Measurements from ENCODE around the gene RAPGEF1. TPM values are rescaled to one million over a fixed set of nuclear protein-coding genes. Genes with fewer than 3 reads are reported as not detected.

Gene RAPGEF1
- polyA plus RNA-seq, 2 of the 4 experiments (the other 2 are of a cell fraction), result 21.6 to 27.7 TPM

DNA sequence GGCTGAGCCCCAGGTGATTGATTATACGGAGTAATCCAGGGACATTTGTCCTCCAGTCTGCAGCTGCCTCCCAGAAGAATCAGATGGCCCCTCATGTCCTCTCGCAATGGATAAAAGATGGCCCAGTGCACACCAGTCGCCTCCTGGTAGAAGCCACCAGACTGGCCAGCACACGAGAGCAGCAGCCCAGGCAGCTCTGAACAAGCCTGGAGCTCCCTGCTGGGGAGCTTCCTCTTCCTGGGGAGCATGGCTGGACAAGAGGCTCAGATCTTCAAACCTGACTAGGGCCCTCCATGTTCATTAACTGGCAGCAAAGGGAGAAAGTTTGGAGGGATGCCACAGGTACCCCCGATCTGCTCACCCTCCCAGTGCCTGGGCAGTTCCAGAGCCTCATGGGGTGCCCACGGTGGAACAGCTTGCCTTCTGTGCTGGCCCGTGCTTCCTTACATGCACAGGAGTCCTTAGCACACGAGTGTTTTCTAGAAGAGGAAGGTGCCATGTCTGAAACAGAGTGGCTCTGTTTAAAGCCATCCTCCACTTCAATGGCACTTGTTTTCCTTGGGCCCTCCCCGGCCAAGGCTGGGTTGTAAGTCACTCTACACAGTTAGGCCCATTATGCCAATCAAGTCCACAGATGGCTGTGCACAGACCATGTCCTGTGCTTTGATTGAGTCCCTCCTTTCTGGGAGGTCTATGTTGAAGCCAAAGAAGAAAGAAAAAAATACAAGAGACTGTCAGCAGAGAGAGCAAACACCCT, 118.9 kb downstream of the RAPGEF1 start:
- H3K4me3 ChIP-seq, result no peak overlapping the region
- no peak overlapping the region for H3K27ac ChIP-seq
- no peaks in the 10 kb centered on the region for H3K9me3 ChIP-seq
- ATAC-seq, result no peak; a peak in 1 of 6 replicates
- no peaks in the 10 kb centered on the region for H3K4me1 ChIP-seq
- no peak overlapping the region for H3K4me2 ChIP-seq
- 91% methylated on average over 8 of the region's 9 CpGs for WGBS (ENCODE audit: missing lambda C conversion rate)
- ChIA-PET CTCF (interaction anchor here (0.7 to 4.3 kb wide), 7 partner anchors 9 to 284 kb away, joined by 3 to 22 read pairs (median 3); no protein-coding TSS in a partner anchor), POLR2A (no interaction called here)
- no peak for FAIRE-seq
- no peak for DNase-seq (ENCODE audit: low read depth in 1 of 2, low spot score in 1 of 2)
- TF ChIP-seq HDAC2 (IDR thresholded peaks at IDR 0.05), result no peak
- no peak for TF ChIP-seq HOXB13 (CRISPR knock-in tag; IDR thresholded peaks at IDR 0.05; ENCODE audit: low read depth)
- no peak for TF ChIP-seq TP53 (CRISPR knock-in tag; IDR thresholded peaks at IDR 0.05)
- TF ChIP-seq CBX8 (IDR thresholded peaks at IDR 0.05), result no peak
- no peak for TF ChIP-seq RFX5 (IDR thresholded peaks at IDR 0.05)
- no peak for TF ChIP-seq ZSCAN20 (CRISPR knock-in tag; IDR thresholded peaks at IDR 0.05)
- no peak for TF ChIP-seq POLR2AphosphoS2 (conservative IDR thresholded peaks at IDR 0.05; ENCODE audit: low read length)
- TF ChIP-seq EP300 (IDR thresholded peaks at IDR 0.05), result no peak
- no peak for TF ChIP-seq MYC (IDR thresholded peaks at IDR 0.05; ENCODE audit: borderline replicate concordance, low read length)
- no peak for TF ChIP-seq ZC3H11A (IDR thresholded peaks at IDR 0.05)
- no peak for TF ChIP-seq EHMT2 (IDR thresholded peaks at IDR 0.05; ENCODE audit: low read depth)
- TF ChIP-seq POLR2A (IDR thresholded peaks at IDR 0.05; ENCODE audit: low read length), result no peak
- no peak for TF ChIP-seq RARB (CRISPR knock-in tag; IDR thresholded peaks at IDR 0.05)
- TF ChIP-seq EHF (CRISPR knock-in tag; IDR thresholded peaks at IDR 0.05), result no peak
- TF ChIP-seq ESRRA (IDR thresholded peaks at IDR 0.05; ENCODE audit: borderline replicate concordance, low read length), result no peak
- no peak for TF ChIP-seq SREBF2 (IDR thresholded peaks at IDR 0.05)
- no peak for TF ChIP-seq NFE2L2 (conservative IDR thresholded peaks at IDR 0.05; ENCODE audit: low read length)
- no peak for TF ChIP-seq SMC3 (IDR thresholded peaks at IDR 0.05)
- no peak for TF ChIP-seq TFCP2L1 (CRISPR knock-in tag; IDR thresholded peaks at IDR 0.05)
- TF ChIP-seq CBX2 (IDR thresholded peaks at IDR 0.05; ENCODE audit: borderline replicate concordance, low read depth), result no peak

DNA sequence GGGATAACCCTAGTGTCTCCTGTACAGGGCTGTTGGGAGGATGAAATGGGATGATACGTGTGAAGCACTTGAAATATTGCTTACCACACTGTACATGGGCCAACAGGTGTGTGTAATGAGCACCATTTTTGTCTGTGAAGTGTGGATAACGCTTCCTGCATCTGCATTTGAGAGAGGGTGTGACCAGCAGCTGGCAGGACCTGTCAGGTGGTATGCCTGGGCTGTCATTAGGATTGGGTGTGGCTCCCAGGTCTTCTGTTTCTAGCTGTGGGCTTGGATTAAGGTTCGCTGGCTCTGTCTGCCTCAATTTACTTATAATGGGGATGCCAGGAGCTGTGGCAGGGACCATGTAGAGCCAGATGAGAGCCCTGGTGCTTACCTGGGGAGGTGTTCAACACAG, 120.2 kb downstream of the RAPGEF1 start:
- Histone ChIP-seq H3K9me3 (no peaks in the 10 kb centered on the region), H3K4me3 (no peak overlapping the region), H3K4me1 (no peaks in the 10 kb centered on the region), H3K27ac (no peak overlapping the region), H3K4me2 (no peak overlapping the region)
- TF ChIP-seq HOXB13 (CRISPR knock-in tag; IDR thresholded peaks at IDR 0.05; ENCODE audit: low read depth), result no peak
- no peak for TF ChIP-seq PHF8 (IDR thresholded peaks at IDR 0.05; ENCODE audit: borderline replicate concordance, low read depth)
- TF ChIP-seq EHF (CRISPR knock-in tag; IDR thresholded peaks at IDR 0.05), result no peak
- TF ChIP-seq KDM5A (IDR thresholded peaks at IDR 0.05), result no peak
- TF ChIP-seq, protein P1, sequence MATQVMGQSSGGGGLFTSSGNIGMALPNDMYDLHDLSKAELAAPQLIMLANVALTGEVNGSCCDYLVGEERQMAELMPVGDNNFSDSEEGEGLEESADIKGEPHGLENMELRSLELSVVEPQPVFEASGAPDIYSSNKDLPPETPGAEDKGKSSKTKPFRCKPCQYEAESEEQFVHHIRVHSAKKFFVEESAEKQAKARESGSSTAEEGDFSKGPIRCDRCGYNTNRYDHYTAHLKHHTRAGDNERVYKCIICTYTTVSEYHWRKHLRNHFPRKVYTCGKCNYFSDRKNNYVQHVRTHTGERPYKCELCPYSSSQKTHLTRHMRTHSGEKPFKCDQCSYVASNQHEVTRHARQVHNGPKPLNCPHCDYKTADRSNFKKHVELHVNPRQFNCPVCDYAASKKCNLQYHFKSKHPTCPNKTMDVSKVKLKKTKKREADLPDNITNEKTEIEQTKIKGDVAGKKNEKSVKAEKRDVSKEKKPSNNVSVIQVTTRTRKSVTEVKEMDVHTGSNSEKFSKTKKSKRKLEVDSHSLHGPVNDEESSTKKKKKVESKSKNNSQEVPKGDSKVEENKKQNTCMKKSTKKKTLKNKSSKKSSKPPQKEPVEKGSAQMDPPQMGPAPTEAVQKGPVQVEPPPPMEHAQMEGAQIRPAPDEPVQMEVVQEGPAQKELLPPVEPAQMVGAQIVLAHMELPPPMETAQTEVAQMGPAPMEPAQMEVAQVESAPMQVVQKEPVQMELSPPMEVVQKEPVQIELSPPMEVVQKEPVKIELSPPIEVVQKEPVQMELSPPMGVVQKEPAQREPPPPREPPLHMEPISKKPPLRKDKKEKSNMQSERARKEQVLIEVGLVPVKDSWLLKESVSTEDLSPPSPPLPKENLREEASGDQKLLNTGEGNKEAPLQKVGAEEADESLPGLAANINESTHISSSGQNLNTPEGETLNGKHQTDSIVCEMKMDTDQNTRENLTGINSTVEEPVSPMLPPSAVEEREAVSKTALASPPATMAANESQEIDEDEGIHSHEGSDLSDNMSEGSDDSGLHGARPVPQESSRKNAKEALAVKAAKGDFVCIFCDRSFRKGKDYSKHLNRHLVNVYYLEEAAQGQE (IDR thresholded peaks at IDR 0.05), result no peak
- TF ChIP-seq SREBF2 (IDR thresholded peaks at IDR 0.05), result no peak
- TF ChIP-seq, protein P2, sequence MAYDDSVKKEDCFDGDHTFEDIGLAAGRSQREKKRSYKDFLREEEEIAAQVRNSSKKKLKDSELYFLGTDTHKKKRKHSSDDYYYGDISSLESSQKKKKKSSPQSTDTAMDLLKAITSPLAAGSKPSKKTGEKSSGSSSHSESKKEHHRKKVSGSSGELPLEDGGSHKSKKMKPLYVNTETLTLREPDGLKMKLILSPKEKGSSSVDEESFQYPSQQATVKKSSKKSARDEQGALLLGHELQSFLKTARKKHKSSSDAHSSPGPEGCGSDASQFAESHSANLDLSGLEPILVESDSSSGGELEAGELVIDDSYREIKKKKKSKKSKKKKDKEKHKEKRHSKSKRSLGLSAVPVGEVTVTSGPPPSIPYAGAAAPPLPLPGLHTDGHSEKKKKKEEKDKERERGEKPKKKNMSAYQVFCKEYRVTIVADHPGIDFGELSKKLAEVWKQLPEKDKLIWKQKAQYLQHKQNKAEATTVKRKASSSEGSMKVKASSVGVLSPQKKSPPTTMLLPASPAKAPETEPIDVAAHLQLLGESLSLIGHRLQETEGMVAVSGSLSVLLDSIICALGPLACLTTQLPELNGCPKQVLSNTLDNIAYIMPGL (CRISPR knock-in tag; IDR thresholded peaks at IDR 0.05; ENCODE audit: borderline replicate concordance), result no peak
- TF ChIP-seq POLR2A (IDR thresholded peaks at IDR 0.05; ENCODE audit: low read length), result no peak
- no peak for TF ChIP-seq CBX2 (IDR thresholded peaks at IDR 0.05; ENCODE audit: borderline replicate concordance, low read depth)
- no peak for TF ChIP-seq FOSL2 (IDR thresholded peaks at IDR 0.05)
- TF ChIP-seq FOSL2 (CRISPR knock-in tag; IDR thresholded peaks at IDR 0.05), result no peak
- TF ChIP-seq, protein P3, sequence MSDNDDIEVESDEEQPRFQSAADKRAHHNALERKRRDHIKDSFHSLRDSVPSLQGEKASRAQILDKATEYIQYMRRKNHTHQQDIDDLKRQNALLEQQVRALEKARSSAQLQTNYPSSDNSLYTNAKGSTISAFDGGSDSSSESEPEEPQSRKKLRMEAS (IDR thresholded peaks at IDR 0.05), result no peak
- no peak for TF ChIP-seq RARB (CRISPR knock-in tag; IDR thresholded peaks at IDR 0.05)
- TF ChIP-seq EP300 (IDR thresholded peaks at IDR 0.05), result no peak
- TF ChIP-seq, protein P4, sequence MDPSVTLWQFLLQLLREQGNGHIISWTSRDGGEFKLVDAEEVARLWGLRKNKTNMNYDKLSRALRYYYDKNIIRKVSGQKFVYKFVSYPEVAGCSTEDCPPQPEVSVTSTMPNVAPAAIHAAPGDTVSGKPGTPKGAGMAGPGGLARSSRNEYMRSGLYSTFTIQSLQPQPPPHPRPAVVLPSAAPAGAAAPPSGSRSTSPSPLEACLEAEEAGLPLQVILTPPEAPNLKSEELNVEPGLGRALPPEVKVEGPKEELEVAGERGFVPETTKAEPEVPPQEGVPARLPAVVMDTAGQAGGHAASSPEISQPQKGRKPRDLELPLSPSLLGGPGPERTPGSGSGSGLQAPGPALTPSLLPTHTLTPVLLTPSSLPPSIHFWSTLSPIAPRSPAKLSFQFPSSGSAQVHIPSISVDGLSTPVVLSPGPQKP (IDR thresholded peaks at IDR 0.05; ENCODE audit: low read depth, low read length), result no peak
- WGBS (ENCODE audit: missing lambda C conversion rate), result 72% methylated on average over 3 of the region's 3 CpGs
- FAIRE-seq (no peak), DNase-seq (ENCODE audit: low read depth in 1 of 2, low spot score in 1 of 2) (no peak), ATAC-seq (no peak)
- ChIA-PET CTCF (interaction anchor here (0.8 to 1.4 kb wide), 6 partner anchors 10 to 122 kb away, joined by 3 to 5 read pairs (median 4); no protein-coding TSS in a partner anchor), POLR2A (no interaction called here)
